GM23338 (cell line): Measurements from ENCODE around the gene KIF21A.

Experiments used
- CREB1 ChIP-seq: fragments of 250-450 bp; sonication (Bioruptor Pico); IDR thresholded peaks from 2 replicates; pipeline ENCODE4 v1.5.0; 2020; ENCODE audit warnings: low read depth, mild to moderate bottlenecking, moderate library complexity
- EZH2 ChIP-seq: fragments of 200-600 bp; sonication (generic); IDR thresholded peaks from one replicate; pipeline ENCODE4 v1.8.0; 2017; ENCODE audit warnings: antibody characterized with exemption, mild to moderate bottlenecking, low read depth; ENCODE audit not compliant: unreplicated experiment
- EZH2phosphoT487 ChIP-seq: fragments of 200-600 bp; sonication (generic); IDR thresholded peaks from one replicate; pipeline ENCODE4 v1.8.1; 2018; ENCODE audit warnings: antibody characterized with exemption; ENCODE audit not compliant: unreplicated experiment
- JUNB ChIP-seq: IDR thresholded peaks from one replicate; pipeline ENCODE4 v1.6.1; 2016; ENCODE audit warnings: antibody characterized with exemption; ENCODE audit not compliant: unreplicated experiment
- POLR2AphosphoS5 ChIP-seq: IDR thresholded peaks from 2 replicates; pipeline ENCODE4 v1.6.1; 2016; ENCODE audit warnings: antibody characterized with exemption, low read depth
- STAT1 ChIP-seq: IDR thresholded peaks from one replicate; pipeline ENCODE4 v1.6.1; 2016; ENCODE audit warnings: antibody characterized with exemption; ENCODE audit not compliant: unreplicated experiment
- ZNF331 ChIP-seq: fragments of 250-450 bp; sonication (Bioruptor Pico); IDR thresholded peaks from 2 replicates; pipeline ENCODE4 v1.5.0; 2020; ENCODE audit warnings: low read depth, mild to moderate bottlenecking, moderate library complexity
- TF ChIP-seq, protein P1 (sequence below), 2 experiments: fragments of 200-600 bp in 1 of 2; sonication (generic) in 1 of 2; conservative IDR thresholded peaks; 2 replicates each; pipeline versions ENCODE4 v1.5.1 to v1.6.1; 2016 to 2017; ENCODE audit warnings: antibody characterized with exemption in 2 of 2, low read depth in 2 of 2, mild to moderate bottlenecking in 2 of 2, moderate library complexity in 1 of 2
- TF ChIP-seq, protein P2 (sequence below): IDR thresholded peaks from one replicate; pipeline ENCODE4 v1.6.1; 2018; ENCODE audit warnings: antibody characterized with exemption; ENCODE audit not compliant: unreplicated experiment
- TF ChIP-seq, protein P3 (sequence below): IDR thresholded peaks from 2 replicates; pipeline ENCODE4 v1.6.1; 2016; ENCODE audit warnings: antibody characterized with exemption

DNA sequence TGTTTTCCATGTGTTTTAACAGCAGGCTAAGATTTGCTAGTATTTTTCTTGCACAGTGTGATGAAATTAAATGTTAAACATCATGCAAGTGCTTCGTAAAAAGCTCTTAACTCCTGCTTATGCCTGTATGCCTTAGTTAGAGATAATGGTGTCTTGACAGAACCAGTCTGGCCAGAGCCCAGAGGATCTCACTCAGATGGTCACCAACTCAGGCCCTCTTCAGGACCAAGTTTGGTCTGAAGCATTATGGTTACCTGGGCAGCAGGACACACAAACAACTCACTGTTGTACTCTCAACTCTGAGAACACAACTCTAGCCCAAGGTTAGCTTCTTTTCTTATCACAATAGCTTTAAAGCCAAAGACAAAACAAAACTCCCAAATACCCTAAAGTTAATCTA is 115.4 kb downstream of the KIF21A start:
- TF ChIP-seq, protein P1, sequence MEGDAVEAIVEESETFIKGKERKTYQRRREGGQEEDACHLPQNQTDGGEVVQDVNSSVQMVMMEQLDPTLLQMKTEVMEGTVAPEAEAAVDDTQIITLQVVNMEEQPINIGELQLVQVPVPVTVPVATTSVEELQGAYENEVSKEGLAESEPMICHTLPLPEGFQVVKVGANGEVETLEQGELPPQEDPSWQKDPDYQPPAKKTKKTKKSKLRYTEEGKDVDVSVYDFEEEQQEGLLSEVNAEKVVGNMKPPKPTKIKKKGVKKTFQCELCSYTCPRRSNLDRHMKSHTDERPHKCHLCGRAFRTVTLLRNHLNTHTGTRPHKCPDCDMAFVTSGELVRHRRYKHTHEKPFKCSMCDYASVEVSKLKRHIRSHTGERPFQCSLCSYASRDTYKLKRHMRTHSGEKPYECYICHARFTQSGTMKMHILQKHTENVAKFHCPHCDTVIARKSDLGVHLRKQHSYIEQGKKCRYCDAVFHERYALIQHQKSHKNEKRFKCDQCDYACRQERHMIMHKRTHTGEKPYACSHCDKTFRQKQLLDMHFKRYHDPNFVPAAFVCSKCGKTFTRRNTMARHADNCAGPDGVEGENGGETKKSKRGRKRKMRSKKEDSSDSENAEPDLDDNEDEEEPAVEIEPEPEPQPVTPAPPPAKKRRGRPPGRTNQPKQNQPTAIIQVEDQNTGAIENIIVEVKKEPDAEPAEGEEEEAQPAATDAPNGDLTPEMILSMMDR (conservative IDR thresholded peaks at IDR 0.05; ENCODE audit: low read depth in 2 of 2), result no peak
- TF ChIP-seq EZH2phosphoT487, result no peak
- TF ChIP-seq EZH2, result no peak
- TF ChIP-seq POLR2AphosphoS5, result no peak
- TF ChIP-seq JUNB, result no peak
- TF ChIP-seq, protein P2, sequence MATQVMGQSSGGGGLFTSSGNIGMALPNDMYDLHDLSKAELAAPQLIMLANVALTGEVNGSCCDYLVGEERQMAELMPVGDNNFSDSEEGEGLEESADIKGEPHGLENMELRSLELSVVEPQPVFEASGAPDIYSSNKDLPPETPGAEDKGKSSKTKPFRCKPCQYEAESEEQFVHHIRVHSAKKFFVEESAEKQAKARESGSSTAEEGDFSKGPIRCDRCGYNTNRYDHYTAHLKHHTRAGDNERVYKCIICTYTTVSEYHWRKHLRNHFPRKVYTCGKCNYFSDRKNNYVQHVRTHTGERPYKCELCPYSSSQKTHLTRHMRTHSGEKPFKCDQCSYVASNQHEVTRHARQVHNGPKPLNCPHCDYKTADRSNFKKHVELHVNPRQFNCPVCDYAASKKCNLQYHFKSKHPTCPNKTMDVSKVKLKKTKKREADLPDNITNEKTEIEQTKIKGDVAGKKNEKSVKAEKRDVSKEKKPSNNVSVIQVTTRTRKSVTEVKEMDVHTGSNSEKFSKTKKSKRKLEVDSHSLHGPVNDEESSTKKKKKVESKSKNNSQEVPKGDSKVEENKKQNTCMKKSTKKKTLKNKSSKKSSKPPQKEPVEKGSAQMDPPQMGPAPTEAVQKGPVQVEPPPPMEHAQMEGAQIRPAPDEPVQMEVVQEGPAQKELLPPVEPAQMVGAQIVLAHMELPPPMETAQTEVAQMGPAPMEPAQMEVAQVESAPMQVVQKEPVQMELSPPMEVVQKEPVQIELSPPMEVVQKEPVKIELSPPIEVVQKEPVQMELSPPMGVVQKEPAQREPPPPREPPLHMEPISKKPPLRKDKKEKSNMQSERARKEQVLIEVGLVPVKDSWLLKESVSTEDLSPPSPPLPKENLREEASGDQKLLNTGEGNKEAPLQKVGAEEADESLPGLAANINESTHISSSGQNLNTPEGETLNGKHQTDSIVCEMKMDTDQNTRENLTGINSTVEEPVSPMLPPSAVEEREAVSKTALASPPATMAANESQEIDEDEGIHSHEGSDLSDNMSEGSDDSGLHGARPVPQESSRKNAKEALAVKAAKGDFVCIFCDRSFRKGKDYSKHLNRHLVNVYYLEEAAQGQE, result no peak
- TF ChIP-seq CREB1 (CRISPR knock-in tag), result no peak
- TF ChIP-seq, protein P3, sequence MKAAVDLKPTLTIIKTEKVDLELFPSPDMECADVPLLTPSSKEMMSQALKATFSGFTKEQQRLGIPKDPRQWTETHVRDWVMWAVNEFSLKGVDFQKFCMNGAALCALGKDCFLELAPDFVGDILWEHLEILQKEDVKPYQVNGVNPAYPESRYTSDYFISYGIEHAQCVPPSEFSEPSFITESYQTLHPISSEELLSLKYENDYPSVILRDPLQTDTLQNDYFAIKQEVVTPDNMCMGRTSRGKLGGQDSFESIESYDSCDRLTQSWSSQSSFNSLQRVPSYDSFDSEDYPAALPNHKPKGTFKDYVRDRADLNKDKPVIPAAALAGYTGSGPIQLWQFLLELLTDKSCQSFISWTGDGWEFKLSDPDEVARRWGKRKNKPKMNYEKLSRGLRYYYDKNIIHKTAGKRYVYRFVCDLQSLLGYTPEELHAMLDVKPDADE, result no peak
- TF ChIP-seq STAT1, result no peak
- TF ChIP-seq ZNF331 (CRISPR knock-in tag), result no peak
